IMR-90 (cell line): ENCODE data around the gene ADGRL3. TPM values are rescaled to one million over a fixed set of nuclear protein-coding genes. Genes with fewer than 3 reads are reported as not detected.

Source experiments
- ATAC-seq: fragments of 200-7000 bp; cut with Tn5 transposase; 2 replicates; pipeline ENCODE4 v1.9.1; 2020; ENCODE audit warnings: low read depth, mild to moderate bottlenecking, moderate library complexity
- BruUV-seq: library from RNA; stranded (reverse); fragments of 400-500 nt; replicated peaks from 2 replicates; lab custom pipeline; 2021; lab: Mats Ljungman, UMichigan
- CTCF ChIA-PET: fragments of 300-600 bp; formaldehyde crosslinking; extraction: SDS; loops from one replicate; lab custom pipeline; 2021; ENCODE audit warnings: antibody characterized with exemption; lab: Yijun Ruan, JAX
- POLR2A ChIA-PET: fragments of 300-600 bp; sonication (Branson Sonifier 250); formaldehyde crosslinking; loops from one replicate; lab custom pipeline; 2022; ENCODE audit warnings: antibody characterized with exemption; ENCODE audit not compliant: unreplicated experiment; lab: Charles Lee
- DNase-seq: peaks from one replicate; pipeline ENCODE4 v3.0.0; 2013
- H2AFZ ChIP-seq: replicated peaks from 2 replicates; pipeline ENCODE3; 2013; ENCODE audit warnings: low read length, mild to moderate bottlenecking; ENCODE audit not compliant: poor library complexity
- H2AK5ac ChIP-seq: 2 replicates; pipeline ENCODE4 v1.6.1; 2013; ENCODE audit warnings: low read depth, low read length, inconsistent platforms
- H2AK9ac ChIP-seq: replicated peaks from 2 replicates; pipeline ENCODE3; 2013; ENCODE audit warnings: mild to moderate bottlenecking, low read depth, low read length, moderate library complexity; ENCODE audit not compliant: poor library complexity
- H2BK120ac ChIP-seq: 2 replicates; pipeline ENCODE4 v1.6.1; 2013; ENCODE audit warnings: low read depth, low read length, inconsistent platforms
- H2BK15ac ChIP-seq: 3 replicates; pipeline ENCODE4 v1.6.1; 2013; ENCODE audit warnings: low read depth, low read length, inconsistent platforms
- H2BK20ac ChIP-seq: 2 replicates; pipeline ENCODE4 v1.6.1; 2013; ENCODE audit warnings: low read depth, mild to moderate bottlenecking, inconsistent platforms, low read length, moderate library complexity
- H2BK5ac ChIP-seq: 2 replicates; pipeline ENCODE4 v1.6.1; 2013; ENCODE audit warnings: mild to moderate bottlenecking, low read depth, low read length, inconsistent platforms; ENCODE audit not compliant: poor library complexity, severe bottlenecking
- H3K14ac ChIP-seq: replicated peaks from 2 replicates; pipeline ENCODE4 v1.6.1; 2013; ENCODE audit warnings: low read depth, low read length, inconsistent platforms
- H3K18ac ChIP-seq: 2 replicates; pipeline ENCODE4 v1.6.1; 2013; ENCODE audit warnings: low read depth, low read length, control low read depth
- H3K23ac ChIP-seq: 2 replicates; pipeline ENCODE4 v1.6.1; 2013; ENCODE audit warnings: low read depth, low read length, inconsistent platforms
- H3K27ac ChIP-seq: 2 replicates; pipeline ENCODE4 v1.5.1; 2013; ENCODE audit warnings: mild to moderate bottlenecking, control low read depth, low read length; ENCODE audit not compliant: insufficient read depth
- H3K27me3 ChIP-seq: 2 replicates; pipeline ENCODE4 v1.6.1; 2013; ENCODE audit warnings: low read length; ENCODE audit not compliant: control insufficient read depth, insufficient read depth
- H3K36me3 ChIP-seq: 2 replicates; pipeline ENCODE4 v1.6.1; 2013; ENCODE audit warnings: low read length, mixed read lengths; ENCODE audit not compliant: control insufficient read depth, insufficient read depth
- H3K4ac ChIP-seq: 2 replicates; pipeline ENCODE4 v1.6.1; 2013; ENCODE audit warnings: low read depth, low read length, inconsistent platforms
- H3K4me1 ChIP-seq: 2 replicates; pipeline ENCODE4 v1.6.1; 2013; ENCODE audit warnings: low read length, mixed read lengths; ENCODE audit not compliant: control insufficient read depth, insufficient read depth
- H3K4me2 ChIP-seq: 2 replicates; pipeline ENCODE4 v1.6.1; 2013; ENCODE audit warnings: low read depth, mild to moderate bottlenecking, control low read depth, low read length, moderate library complexity
- H3K4me3 ChIP-seq: 2 replicates; pipeline ENCODE4 v1.5.1; 2013; ENCODE audit warnings: low read depth, mild to moderate bottlenecking, control low read depth, low read length, moderate library complexity; ENCODE audit not compliant: insufficient read depth
- H3K56ac ChIP-seq: 2 replicates; pipeline ENCODE4 v1.6.1; 2013; ENCODE audit warnings: low read length, inconsistent platforms; ENCODE audit not compliant: insufficient read depth; ENCODE audit errors: extremely low read depth
- H3K79me1 ChIP-seq, 2 experiments: 2 replicates each; pipeline ENCODE4 v1.6.1; 2013; ENCODE audit warnings: low read length in 2 of 2, inconsistent platforms in 1 of 2, low read depth in 1 of 2
- H3K9ac ChIP-seq: 2 replicates; pipeline ENCODE4 v1.6.1; 2013; ENCODE audit warnings: low read depth, low read length, control low read depth
- H3K9me1 ChIP-seq: 2 replicates; pipeline ENCODE4 v1.6.1; 2013; ENCODE audit warnings: low read length, inconsistent platforms; ENCODE audit not compliant: insufficient read depth
- H3K9me3 ChIP-seq: 2 replicates; pipeline ENCODE4 v1.6.1; 2013; ENCODE audit warnings: low read length; ENCODE audit not compliant: control insufficient read depth, insufficient read depth
- H4K20me1 ChIP-seq: 2 replicates; pipeline ENCODE4 v1.6.1; 2013; ENCODE audit warnings: low read length, inconsistent platforms; ENCODE audit not compliant: insufficient read depth
- H4K5ac ChIP-seq: 2 replicates; pipeline ENCODE4 v1.6.1; 2013; ENCODE audit warnings: mild to moderate bottlenecking, low read depth, low read length, control low read depth
- H4K8ac ChIP-seq, 2 experiments: 2 replicates each; pipeline ENCODE4 v1.6.1; 2013; ENCODE audit warnings: low read depth in 2 of 2, low read length in 2 of 2, control low read depth in 1 of 2, inconsistent platforms in 1 of 2
- H4K91ac ChIP-seq: 2 replicates; pipeline ENCODE4 v1.6.1; 2013; ENCODE audit warnings: low read depth, low read length, inconsistent platforms; ENCODE audit not compliant: insufficient read depth
- CEBPB ChIP-seq: IDR thresholded peaks from 2 replicates; pipeline ENCODE4 v1.6.1; 2012; ENCODE audit warnings: low read depth, low read length, improper control_type of control experiment
- CHD1 ChIP-seq: IDR thresholded peaks from 2 replicates; pipeline ENCODE4 v1.6.1; 2012; ENCODE audit warnings: low read depth, low read length, improper control_type of control experiment
- MAFK ChIP-seq: IDR thresholded peaks from 2 replicates; pipeline ENCODE4 v1.6.1; 2012; ENCODE audit warnings: low read depth, low read length, improper control_type of control experiment
- NFE2L2 ChIP-seq: fragments of 150-350 bp; IDR thresholded peaks from 2 replicates; pipeline ENCODE4 v1.6.1; 2016; ENCODE audit warnings: low read depth, mild to moderate bottlenecking, low read length
- POLR2A ChIP-seq: IDR thresholded peaks from 2 replicates; pipeline ENCODE4 v1.6.1; 2012; ENCODE audit warnings: mild to moderate bottlenecking, low read depth, low read length
- RAD21 ChIP-seq: IDR thresholded peaks from 2 replicates; pipeline ENCODE4 v1.6.1; 2012; ENCODE audit warnings: low read length, improper control_type of control experiment
- WGBS, 2 experiments: methylation state at CpG; one replicate each; pipeline versions ENCODE4 v1.1.5 to v1.1.7; 2013; ENCODE audit warnings: missing lambda C conversion rate in 2 of 2; ENCODE audit not compliant: insufficient read length in 1 of 2; ENCODE audit errors: extremely low coverage in 2 of 2; 5-methylcytosine and 5-hydroxymethylcytosine counted together
- dilution Hi-C: fragments of 300-500 bp; cut with HindIII; formaldehyde crosslinking; loops from one replicate; pipeline ENCODE4 v1.14.3; 2018; ENCODE audit warnings: low sequenced_read_pairs; ENCODE audit not compliant: unreplicated experiment
- in situ Hi-C: fragments of 300-500 bp; cut with MboI; formaldehyde crosslinking; loops from 3 replicates; pipeline ENCODE4 v1.14.3; 2019; ENCODE audit warnings: low sequenced_read_pairs, inconsistent platforms, mixed read lengths
- intact Hi-C: fragments of 100-400 bp; cut with micrococcal nuclease; formaldehyde crosslinking; loops from 2 replicates; pipeline ENCODE4 v1.10.0; 2022
- polyA plus RNA-seq, 3 experiments: library from polyadenylated mRNA; depleted of rRNA; stranded (reverse); fragments of >200 nt; gene quantifications; 2 replicates each; pipeline ENCODE4 v1.2.3, GENCODE V29; 2012; ENCODE audit warnings: low replicate concordance in 1 of 3
- total RNA-seq: library from RNA; depleted of rRNA; stranded (reverse); fragments of >200 nt; gene quantifications from 2 replicates; pipeline ENCODE4 v1.2.3, GENCODE V29; 2012

ADGRL3 gene
- total and polyA plus RNA-seq, 2 of the 4 experiments (the other 2 are of a cell fraction), result 0.46 to 2.5 TPM

DNA sequence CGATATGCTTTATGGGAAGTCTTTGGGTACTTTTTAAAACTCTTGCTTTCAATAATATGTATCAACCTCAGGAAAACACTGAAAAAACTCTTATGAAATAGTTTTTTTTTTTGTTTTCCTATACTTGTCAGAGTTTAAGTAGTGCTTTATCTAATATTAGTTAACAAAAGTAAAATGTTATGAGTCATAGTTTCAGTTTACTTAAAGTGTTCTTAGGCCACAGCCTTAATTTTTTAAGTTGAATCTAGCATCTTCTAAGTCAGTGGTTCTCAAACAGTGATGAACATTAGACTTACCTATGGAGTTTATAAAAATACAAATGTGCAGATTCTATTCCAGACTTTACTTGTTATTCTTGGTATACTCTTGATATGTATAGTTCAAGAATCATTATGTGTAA is 26.3 kb upstream of the ADGRL3 start:
- no peak overlapping the region for H3K9ac ChIP-seq
- intact Hi-C loops (no loop called here), dilution Hi-C loops (no loop called here), in situ Hi-C loops (no loop called here)
- no TSS peak for BruUV-seq
- no peak overlapping the region for H2AK9ac ChIP-seq
- no peaks in the 10 kb centered on the region for H3K27me3 ChIP-seq
- ChIA-PET POLR2A (no interaction called here), CTCF (no interaction called here)
- H4K8ac ChIP-seq, result no peak overlapping the region
- H3K9me3 ChIP-seq, result no peaks in the 10 kb centered on the region
- no peak overlapping the region for H3K56ac ChIP-seq
- no peak overlapping the region for H3K23ac ChIP-seq
- H2BK20ac ChIP-seq, result no peak overlapping the region
- no peak overlapping the region for H2BK5ac ChIP-seq
- no peak overlapping the region for H3K4me2 ChIP-seq
- TF ChIP-seq MAFK (no peak), POLR2A (no peak), NFE2L2 (no peak), CEBPB (no peak), RAD21 (no peak), CHD1 (no peak)
- no peaks in the 10 kb centered on the region for H4K20me1 ChIP-seq
- no peak for ATAC-seq
- H2BK15ac ChIP-seq, result no peak overlapping the region
- no peak overlapping the region for H3K27ac ChIP-seq
- no peak overlapping the region for H2AFZ ChIP-seq
- H4K5ac ChIP-seq, result no peak overlapping the region
- WGBS, 2 experiments, result no CpG with 5 or more reads among the region's 1 CpG
- no peak overlapping the region for H2AK5ac ChIP-seq
- peak; percentile 1 for DNase-seq
- no peaks in the 10 kb centered on the region for H3K79me1 ChIP-seq
- no peak overlapping the region for H3K4me3 ChIP-seq
- H3K9me1 ChIP-seq, result no peaks in the 10 kb centered on the region
- no peaks in the 10 kb centered on the region for H3K4me1 ChIP-seq
- H4K91ac ChIP-seq, result no peak overlapping the region
- H3K18ac ChIP-seq, result no peak overlapping the region
- H3K4ac ChIP-seq, result no peak overlapping the region
- no peak overlapping the region for H2BK120ac ChIP-seq
- no peaks in the 10 kb centered on the region for H3K36me3 ChIP-seq
- no peak overlapping the region for H3K14ac ChIP-seq
